Right lobe of liver (tissue), 6 donors: Measurements from ENCODE around the gene CDC42BPB. TPM values are rescaled to one million over a fixed set of nuclear protein-coding genes. Genes with fewer than 3 reads are reported as not detected.
A peak's percentile ranks its signal among the peaks of the same experiment; 100 is the strongest.

Experiments
- ATAC-seq, 4 donors: fragments of 200-7000 bp; cut with Tn5 transposase; one replicate each; pipeline ENCODE4 v1.9.1; 2020; ENCODE audit warnings: mild to moderate bottlenecking in 4 of 4, moderate library complexity in 4 of 4
- DNase-seq, 3 donors: peaks; one replicate each; pipeline ENCODE4 v3.0.0-alpha.2; 2020
- H3K27ac ChIP-seq, 3 donors: fragments of 200-600 bp; one replicate each; pipeline ENCODE4 v1.8.0; 2022
- H3K27me3 ChIP-seq, 2 donors: fragments of 200-600 bp; one replicate each; pipeline ENCODE4 v1.8.0; 2022
- H3K36me3 ChIP-seq, 4 donors: fragments of 200-600 bp; sonication (generic) in 1 of 4; one replicate each; pipeline versions ENCODE4 v1.5.1 to v1.8.0; 2017 to 2022; ENCODE audit warnings: control low read depth in 1 of 4
- H3K4me1 ChIP-seq, 4 donors: fragments of 200-600 bp; sonication (generic) in 1 of 4; one replicate each; pipeline versions ENCODE4 v1.5.1 to v1.8.0; 2017 to 2022; ENCODE audit warnings: control low read depth in 1 of 4
- H3K4me3 ChIP-seq, 3 donors: fragments of 200-600 bp; one replicate each; pipeline ENCODE4 v1.8.0; 2022
- H3K9me3 ChIP-seq, 4 donors: fragments of 200-600 bp; sonication (generic) in 1 of 4; one replicate each; pipeline versions ENCODE4 v1.5.1 to v1.8.0; 2017 to 2022; ENCODE audit warnings: control low read depth in 1 of 4
- POLR2A ChIP-seq: fragments of 450-650 bp; IDR thresholded peaks from one replicate; pipeline ENCODE4 v1.6.1; 2017; ENCODE audit warnings: antibody characterized with exemption, mild to moderate bottlenecking
- WGBS: methylation state at CpG from one replicate; pipeline ENCODE4 v1.1.6; 2018; ENCODE audit warnings: low coverage, low lambda C conversion rate; ENCODE audit not compliant: insufficient coverage; ENCODE audit errors: missing lambda C conversion rate; 5-methylcytosine and 5-hydroxymethylcytosine counted together
- intact Hi-C, 2 donors: fragments of 100-400 bp; cut with DNase I; formaldehyde crosslinking; loops; one replicate each; pipeline versions ENCODE4 v1.11.2 to v1.14.1; 2022
- total RNA-seq, 6 experiments: library from RNA; depleted of rRNA in 2 of 6; stranded (reverse); fragments of >200 nt in 2 of 6; fragmentation: NEBNext Ultra II Directional in 3 of 6; extraction: Animal tissue kit (Norgen Biotek cat#: 25700) in 3 of 6; gene quantifications; one replicate each; pipeline versions ENCODE4 v1.1.0 to v1.2.4, GENCODE V29; 2016 to 2023
- TF ChIP-seq, protein P1 (sequence below), 4 donors: fragments of 200-600 bp in 3 of 4; fragments of 450-650 bp in 1 of 4; IDR thresholded peaks; one replicate each; pipeline versions ENCODE4 v1.5.1 to v1.8.0; 2016 to 2022; ENCODE audit warnings: antibody characterized with exemption in 4 of 4, mild to moderate bottlenecking in 2 of 4
- donor health status: DM: no; HTN: yes; CAD: no.
- donor health status: DM: no; HTN: no; CAD: no.
- donor health status: DM: no; HTN: no; CAD: no.
- donor health status: DM: no; HTN: yes; CAD: no.
- donor health status: DM: no; HTN: yes; CAD: no.

Gene CDC42BPB
- total RNA-seq, 6 experiments from 2014 or later = 38.4 to 55.5 (median 43.0) TPM

DNA sequence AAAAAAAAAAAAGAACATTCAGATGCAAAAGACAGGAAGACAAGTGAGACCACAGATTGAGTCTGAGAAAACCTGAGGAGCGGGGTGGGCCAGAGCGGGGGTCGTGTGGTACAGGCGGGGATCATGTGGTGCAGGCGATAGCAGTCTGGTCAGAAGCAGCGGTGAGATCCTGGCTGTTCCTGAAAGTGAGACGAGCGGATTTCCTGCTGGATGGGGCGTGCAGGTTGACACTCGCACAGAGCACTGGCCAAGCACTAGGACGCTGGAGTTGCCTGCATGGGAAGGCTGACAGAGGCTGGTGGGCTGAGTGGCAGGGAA is 35.7 kb downstream of the CDC42BPB start:
- Histone ChIP-seq H3K27me3 (no peaks in the 10 kb centered on the region), H3K4me1 (peaks cover 0 to 7% (median 2%) of the 10 kb centered on the region in 4 donors), H3K36me3 (no peaks in the 10 kb centered on the region), H3K4me3 (no peak overlapping the region), H3K9me3 (no peaks in the 10 kb centered on the region), H3K27ac (peak overlapping the region in 1 of 3 donors; percentile 23)
- WGBS = 54% methylated on average over 6 of the region's 11 CpGs
- TF ChIP-seq POLR2A = no peak
- TF ChIP-seq, protein P1, sequence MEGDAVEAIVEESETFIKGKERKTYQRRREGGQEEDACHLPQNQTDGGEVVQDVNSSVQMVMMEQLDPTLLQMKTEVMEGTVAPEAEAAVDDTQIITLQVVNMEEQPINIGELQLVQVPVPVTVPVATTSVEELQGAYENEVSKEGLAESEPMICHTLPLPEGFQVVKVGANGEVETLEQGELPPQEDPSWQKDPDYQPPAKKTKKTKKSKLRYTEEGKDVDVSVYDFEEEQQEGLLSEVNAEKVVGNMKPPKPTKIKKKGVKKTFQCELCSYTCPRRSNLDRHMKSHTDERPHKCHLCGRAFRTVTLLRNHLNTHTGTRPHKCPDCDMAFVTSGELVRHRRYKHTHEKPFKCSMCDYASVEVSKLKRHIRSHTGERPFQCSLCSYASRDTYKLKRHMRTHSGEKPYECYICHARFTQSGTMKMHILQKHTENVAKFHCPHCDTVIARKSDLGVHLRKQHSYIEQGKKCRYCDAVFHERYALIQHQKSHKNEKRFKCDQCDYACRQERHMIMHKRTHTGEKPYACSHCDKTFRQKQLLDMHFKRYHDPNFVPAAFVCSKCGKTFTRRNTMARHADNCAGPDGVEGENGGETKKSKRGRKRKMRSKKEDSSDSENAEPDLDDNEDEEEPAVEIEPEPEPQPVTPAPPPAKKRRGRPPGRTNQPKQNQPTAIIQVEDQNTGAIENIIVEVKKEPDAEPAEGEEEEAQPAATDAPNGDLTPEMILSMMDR (IDR thresholded peaks at IDR 0.05) = no peak
- ATAC-seq = peak; percentile 12 to 52 (median 46)
- intact Hi-C loops = no loop called here
- no peak for DNase-seq

DNA sequence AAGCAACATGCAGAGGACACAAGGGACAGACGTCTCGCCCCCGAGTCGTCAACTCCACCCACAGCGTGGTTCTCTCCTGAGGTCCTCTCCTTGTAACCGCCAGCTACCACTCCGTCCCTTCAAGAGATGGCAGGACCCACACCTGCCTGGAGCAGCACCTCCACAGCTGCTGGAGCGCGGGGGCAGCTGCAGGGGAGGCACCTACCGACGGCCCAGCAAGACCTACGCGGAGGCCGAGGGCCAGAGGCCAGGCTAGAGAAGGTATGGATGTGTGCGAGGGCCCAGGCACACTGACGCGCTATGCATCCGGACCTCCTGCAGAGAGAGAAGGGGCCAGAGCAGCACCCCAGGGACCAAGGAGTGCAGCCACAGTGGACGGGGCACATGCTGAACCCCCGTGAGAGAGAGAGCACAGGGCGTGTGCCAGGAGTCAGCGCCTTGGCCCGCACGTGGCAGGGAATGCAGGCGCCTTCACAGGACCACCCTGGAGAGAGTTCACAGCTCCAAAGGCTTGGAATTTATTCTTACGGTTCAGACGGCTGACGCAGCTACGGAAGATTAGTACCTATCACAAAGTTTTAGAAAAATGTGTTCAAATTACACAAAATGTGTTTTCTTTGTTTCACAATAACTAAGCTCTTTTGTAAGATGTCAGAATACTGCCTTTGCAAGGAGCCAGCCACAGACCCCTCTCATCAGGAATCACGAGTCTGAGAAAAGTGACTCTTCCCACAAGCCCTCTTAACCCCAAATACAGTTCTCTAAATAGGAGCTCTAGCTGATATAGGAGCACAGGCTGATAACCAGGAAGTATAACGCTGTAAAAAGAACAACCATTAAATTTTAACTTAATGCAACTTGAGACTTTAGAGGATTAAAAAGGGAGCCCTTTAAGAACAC is 36.8 kb downstream of the CDC42BPB start:
- WGBS = 80% methylated on average over 17 of the region's 31 CpGs
- H3K27me3 ChIP-seq = no peaks in the 10 kb centered on the region
- no peak for ATAC-seq
- no peak overlapping the region for H3K27ac ChIP-seq
- no peaks in the 10 kb centered on the region for H3K36me3 ChIP-seq
- DNase-seq = no peak
- no peaks in the 10 kb centered on the region for H3K9me3 ChIP-seq
- intact Hi-C loops = no loop called here
- H3K4me3 ChIP-seq = no peak overlapping the region
- TF ChIP-seq, protein P1 (IDR thresholded peaks at IDR 0.05) = no peak
- no peak for TF ChIP-seq POLR2A
- H3K4me1 ChIP-seq = peaks cover 0 to 12% (median 4%) of the 10 kb centered on the region in 4 donors

DNA sequence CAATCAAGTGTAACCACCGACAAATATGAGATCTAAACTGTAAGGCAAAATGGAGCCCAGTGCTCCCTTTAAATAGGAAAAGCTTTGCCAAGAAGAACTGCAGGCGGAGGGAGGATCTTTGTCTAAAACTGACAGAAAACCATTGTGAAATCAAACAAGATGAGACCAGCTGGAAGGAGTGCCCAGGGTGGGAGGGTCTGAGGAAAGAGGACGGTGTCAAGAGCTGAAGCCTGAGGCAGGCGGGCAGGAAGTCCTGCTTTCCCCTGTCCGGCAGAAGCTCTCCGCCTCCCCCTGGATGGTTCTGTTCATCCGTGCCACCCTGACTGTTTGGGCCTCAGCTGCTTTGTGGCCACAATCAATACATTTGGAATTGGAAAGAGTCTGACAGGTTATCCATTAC is 37.5 kb downstream of the CDC42BPB start:
- peaks cover 0 to 18% (median 4%) of the 10 kb centered on the region in 4 donors for H3K4me1 ChIP-seq
- H3K36me3 ChIP-seq = no peaks in the 10 kb centered on the region
- TF ChIP-seq, protein P1 (IDR thresholded peaks at IDR 0.05) = no peak
- no peak for TF ChIP-seq POLR2A
- H3K27me3 ChIP-seq = no peaks in the 10 kb centered on the region
- no peak overlapping the region for H3K4me3 ChIP-seq
- ATAC-seq (peak in 2 of 4 donors; percentile 11 to 35), DNase-seq (no peak)
- no peak overlapping the region for H3K27ac ChIP-seq
- no peaks in the 10 kb centered on the region for H3K9me3 ChIP-seq
- 42% methylated on average over 3 of the region's 7 CpGs for WGBS
- intact Hi-C loops = no loop called here

DNA sequence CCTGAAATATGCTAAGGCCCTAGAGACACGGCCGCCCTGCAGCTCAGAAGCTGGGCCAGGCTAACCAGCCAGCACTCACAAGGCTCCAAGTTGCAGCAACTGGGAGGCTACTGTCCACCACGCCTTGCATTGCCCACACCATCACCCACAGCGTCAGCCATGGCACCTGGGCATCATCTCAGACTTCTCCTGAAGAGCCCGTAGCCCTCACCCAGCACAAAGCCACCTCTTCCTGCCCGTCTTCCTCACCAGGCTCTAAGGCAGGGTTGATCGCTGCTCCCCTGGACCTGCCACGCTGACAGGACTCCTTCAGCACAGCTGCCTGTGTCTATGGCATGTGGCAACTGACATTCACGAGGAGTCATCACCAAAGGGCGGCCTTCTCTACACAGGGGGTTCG is 38.1 kb downstream of the CDC42BPB start:
- ATAC-seq = no peak
- WGBS = 88% methylated on average over 7 of the region's 11 CpGs

More for the DNA sequence above, 38.1 kb downstream of the CDC42BPB start:
- intact Hi-C loops = no loop called here
- Histone ChIP-seq H3K4me3 (no peak overlapping the region), H3K9me3 (no peaks in the 10 kb centered on the region), H3K27me3 (no peaks in the 10 kb centered on the region), H3K36me3 (no peaks in the 10 kb centered on the region), H3K4me1 (peaks cover 0 to 18% (median 4%) of the 10 kb centered on the region in 4 donors), H3K27ac (no peak overlapping the region)
- no peak for DNase-seq
- no peak for TF ChIP-seq POLR2A
- TF ChIP-seq, protein P1 (IDR thresholded peaks at IDR 0.05) = no peak
